HFF-Myc (cell line): ENCODE measurements around the gene TBC1D22A.

Experiments
- DNase-seq: peaks from one replicate; pipeline ENCODE4 v3.0.0-alpha.2; 2011; ENCODE audit warnings: low read depth; ENCODE audit errors: extremely low read depth
- H3K4me3 ChIP-seq: replicated peaks from 2 replicates; pipeline ENCODE4 v1.5.1; 2011; ENCODE audit warnings: low read depth, mild to moderate bottlenecking, control low read depth, low read length
- TF ChIP-seq, protein P1 (sequence below): IDR thresholded peaks from 2 replicates; pipeline ENCODE4 v1.5.1; 2012; ENCODE audit warnings: mild to moderate bottlenecking, low read depth, low read length, control low read depth; ENCODE audit errors: missing control alignments

The TBC1D22A gene

DNA sequence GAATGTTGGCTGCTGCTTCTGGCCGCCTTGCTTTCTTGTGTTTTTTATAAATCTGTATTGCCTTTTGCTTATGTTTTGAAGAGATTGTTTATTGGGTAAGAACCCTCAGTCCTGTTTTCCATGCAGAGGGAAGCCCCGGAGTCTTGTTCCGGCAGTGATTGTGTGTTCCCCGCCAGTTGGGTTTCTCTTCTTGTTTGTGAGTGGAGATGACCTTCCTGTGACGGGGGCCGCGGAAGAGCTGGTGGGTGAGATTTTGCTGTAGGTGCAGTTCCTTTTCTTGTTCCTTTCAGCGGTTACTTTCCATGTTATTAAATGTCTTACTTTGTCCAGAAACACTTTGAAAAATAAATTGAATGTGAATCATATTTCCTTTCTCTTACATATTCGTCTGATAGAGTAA lies 8.3 kb downstream of the TBC1D22A start:
- H3K4me3 ChIP-seq, result no peak overlapping the region
- DNase-seq, result no peak
- TF ChIP-seq, protein P1, sequence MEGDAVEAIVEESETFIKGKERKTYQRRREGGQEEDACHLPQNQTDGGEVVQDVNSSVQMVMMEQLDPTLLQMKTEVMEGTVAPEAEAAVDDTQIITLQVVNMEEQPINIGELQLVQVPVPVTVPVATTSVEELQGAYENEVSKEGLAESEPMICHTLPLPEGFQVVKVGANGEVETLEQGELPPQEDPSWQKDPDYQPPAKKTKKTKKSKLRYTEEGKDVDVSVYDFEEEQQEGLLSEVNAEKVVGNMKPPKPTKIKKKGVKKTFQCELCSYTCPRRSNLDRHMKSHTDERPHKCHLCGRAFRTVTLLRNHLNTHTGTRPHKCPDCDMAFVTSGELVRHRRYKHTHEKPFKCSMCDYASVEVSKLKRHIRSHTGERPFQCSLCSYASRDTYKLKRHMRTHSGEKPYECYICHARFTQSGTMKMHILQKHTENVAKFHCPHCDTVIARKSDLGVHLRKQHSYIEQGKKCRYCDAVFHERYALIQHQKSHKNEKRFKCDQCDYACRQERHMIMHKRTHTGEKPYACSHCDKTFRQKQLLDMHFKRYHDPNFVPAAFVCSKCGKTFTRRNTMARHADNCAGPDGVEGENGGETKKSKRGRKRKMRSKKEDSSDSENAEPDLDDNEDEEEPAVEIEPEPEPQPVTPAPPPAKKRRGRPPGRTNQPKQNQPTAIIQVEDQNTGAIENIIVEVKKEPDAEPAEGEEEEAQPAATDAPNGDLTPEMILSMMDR, result no peak

DNA sequence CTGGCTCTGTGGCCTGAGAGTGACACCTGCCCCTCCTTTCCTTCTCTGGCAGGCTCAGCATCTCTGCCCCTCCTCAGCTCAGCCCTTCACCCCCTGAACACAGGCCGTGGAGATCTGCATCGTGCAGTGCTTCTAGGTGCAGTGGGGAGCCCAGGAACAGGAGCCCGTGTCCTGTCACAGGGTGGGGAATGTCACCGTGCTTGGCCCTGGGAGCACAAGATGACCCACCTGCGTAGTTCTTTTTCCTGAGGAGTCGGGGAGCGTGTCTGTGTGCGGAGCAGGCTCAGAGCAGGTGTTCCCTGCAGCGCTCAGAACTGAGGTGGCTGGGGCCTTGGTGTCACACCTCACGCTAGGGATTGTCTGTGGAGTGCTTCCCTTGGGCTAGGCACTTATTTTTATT lies 10.6 kb downstream of the TBC1D22A start:
- no peak overlapping the region for H3K4me3 ChIP-seq
- TF ChIP-seq, protein P1, result no peak
- no peak for DNase-seq

DNA sequence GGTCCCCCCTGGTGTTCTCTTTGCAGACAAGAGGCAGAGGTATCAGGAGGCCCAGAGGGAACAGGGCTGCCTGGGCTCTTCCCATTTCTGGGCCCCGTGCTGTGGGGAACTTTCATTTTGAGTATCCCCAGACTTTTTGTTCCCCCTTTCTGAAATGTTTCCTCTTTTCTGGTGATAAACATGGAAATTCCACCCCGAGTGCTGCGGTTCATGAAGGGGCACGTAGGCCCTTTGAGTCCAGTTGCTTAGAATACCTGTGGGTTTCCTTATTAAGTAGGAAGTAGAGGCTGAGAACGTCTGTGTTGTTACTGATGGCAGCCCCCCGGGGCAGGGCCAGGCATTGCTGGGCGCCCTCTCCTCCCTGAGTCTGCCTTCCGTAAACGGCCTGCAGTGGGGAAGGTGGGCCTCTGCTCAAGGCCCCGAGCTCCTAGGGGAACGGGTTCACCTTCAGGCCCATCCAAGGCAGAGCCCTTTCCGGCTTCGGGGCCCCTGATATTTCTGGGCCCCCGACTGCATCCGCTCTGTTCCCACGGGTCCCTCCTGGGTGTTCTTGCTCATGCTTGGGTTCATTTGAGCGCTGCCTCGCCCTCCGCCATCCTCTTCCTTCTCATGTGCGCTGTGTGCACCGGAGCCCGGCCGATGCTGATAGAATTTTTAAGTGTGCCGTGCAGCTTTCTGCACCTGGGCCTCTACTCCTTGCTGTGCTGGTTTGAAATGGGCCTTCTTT lies 12.0 kb downstream of the TBC1D22A start:
- no peak for DNase-seq
- TF ChIP-seq, protein P1, result no peak
- H3K4me3 ChIP-seq, result no peak overlapping the region

DNA sequence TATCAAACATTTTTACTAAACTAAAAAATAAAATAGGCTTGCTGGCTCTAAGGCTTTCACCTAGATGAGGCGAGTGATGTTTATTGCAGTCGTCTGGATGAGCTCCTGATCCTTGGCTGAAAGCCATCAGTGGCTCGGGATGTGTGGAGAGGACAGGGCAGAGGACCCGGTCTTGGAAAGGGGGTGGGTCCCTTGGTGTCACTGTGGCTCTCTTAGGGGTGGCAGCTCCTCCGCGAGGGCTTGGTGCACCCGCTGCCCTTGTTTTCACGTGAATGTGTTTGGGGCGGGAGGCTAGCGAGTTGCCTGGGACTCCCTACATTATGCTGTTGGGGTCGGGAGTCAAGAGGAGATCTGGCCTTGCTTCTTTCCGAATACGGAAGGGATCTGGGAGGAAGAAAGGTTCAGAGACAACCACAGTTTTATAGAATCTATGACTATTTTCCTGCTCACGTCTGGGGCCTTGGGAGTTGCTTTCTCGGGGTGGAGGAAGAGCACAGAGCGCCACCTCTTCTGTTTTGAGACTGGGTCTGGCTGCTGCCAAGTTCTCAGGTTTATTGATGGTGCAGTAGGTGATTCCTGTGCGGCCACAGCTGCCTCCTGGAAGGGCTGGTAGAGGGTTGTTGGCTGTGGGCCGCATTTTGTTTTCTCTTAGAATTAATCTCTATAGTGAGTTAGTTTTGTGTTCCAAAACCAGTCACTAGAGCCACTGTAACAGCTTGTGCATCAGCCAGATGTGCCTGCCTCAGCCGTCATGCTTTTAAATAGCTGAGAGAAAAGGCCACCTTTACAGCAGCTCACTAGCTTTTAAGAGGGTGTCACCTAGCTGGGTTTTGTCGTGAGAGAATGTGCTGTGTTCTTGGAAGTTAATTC lies 12.8 kb downstream of the TBC1D22A start:
- no peak overlapping the region for H3K4me3 ChIP-seq
- TF ChIP-seq, protein P1, result no peak
- no peak for DNase-seq

DNA sequence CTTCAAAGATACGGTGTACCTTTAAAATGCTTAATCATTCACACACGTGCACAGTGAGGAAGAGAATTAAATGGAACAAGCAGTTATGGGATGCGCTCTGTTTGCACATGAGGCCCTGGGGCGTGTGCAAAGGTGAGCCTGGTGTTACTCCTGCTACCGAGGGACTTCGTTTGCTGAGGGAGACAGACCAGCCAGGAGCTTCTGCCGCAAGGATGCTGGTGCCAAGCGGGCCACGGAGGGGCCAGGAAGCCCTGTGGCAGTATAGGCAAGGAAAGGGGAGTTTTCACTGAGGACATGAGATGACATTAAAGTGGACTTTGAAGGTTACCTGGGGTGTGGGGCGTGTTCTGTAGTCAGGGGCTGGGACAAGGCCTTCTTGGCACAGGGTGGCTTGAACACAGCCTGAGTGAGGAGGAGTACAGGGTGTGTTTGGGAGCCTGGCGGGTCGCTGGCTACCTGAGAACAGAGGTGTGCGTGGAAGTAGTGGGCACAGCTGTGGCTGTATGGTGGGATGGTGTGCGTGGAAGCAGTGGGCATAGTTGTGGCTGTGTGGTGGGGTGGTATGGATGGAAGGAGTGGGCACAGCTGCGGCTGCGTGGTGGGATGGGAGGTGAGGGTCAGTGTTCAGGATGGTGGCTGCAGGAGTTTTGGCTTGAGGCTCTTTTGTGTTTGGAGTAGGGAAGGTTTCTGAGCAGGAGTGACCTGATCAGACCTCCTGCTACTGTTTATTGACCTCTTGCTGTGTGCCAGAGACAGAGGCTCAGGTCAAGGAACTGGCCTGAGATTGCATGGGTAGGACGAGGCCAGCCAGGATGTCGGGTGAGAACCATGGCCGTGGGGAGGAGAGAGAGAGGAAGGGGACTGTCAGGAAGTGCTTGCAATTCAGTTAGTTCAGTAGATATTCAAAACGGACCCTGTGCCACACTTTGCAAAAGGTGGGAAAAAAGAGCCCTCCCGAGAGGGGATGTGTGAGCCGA lies 13.7 kb downstream of the TBC1D22A start:
- no peak overlapping the region for H3K4me3 ChIP-seq

More for the DNA sequence above, 13.7 kb downstream of the TBC1D22A start:
- TF ChIP-seq, protein P1, result no peak
- DNase-seq, result no peak
